Loucy (cell line): ENCODE results near the gene KL.

Experiments
- H2AFZ ChIP-seq: fragments of 200-600 bp; sonication (generic); 2 replicates; pipeline ENCODE4 v1.6.0; 2016; ENCODE audit warnings: antibody characterized with exemption, mild to moderate bottlenecking, low read length, moderate library complexity
- H3F3A ChIP-seq: fragments of 200-600 bp; 2 replicates; pipeline ENCODE4 v1.6.0; 2016; ENCODE audit warnings: antibody characterized with exemption, low read depth, mild to moderate bottlenecking
- H3K27me3 ChIP-seq: fragments of 200-600 bp; sonication (generic); 2 replicates; pipeline ENCODE4 v1.6.1; 2014; ENCODE audit warnings: low read length, mild to moderate bottlenecking; ENCODE audit not compliant: insufficient read depth, poor library complexity, severe bottlenecking
- H3K36me3 ChIP-seq: fragments of 200-600 bp; sonication (generic); 2 replicates; pipeline ENCODE4 v1.6.1; 2016; ENCODE audit warnings: low read length; ENCODE audit not compliant: insufficient read depth
- H3K4me1 ChIP-seq: fragments of 200-600 bp; sonication (generic); 2 replicates; pipeline ENCODE4 v1.5.1; 2014; ENCODE audit warnings: low read length, mild to moderate bottlenecking; ENCODE audit not compliant: insufficient read depth, poor library complexity, severe bottlenecking
- H3K4me2 ChIP-seq: fragments of 200-600 bp; sonication (generic); 2 replicates; pipeline ENCODE4 v1.6.0; 2014; ENCODE audit warnings: antibody characterized with exemption, low read length, low read depth, mild to moderate bottlenecking; ENCODE audit not compliant: poor library complexity, severe bottlenecking
- H3K4me3 ChIP-seq: fragments of 200-600 bp; sonication (generic); 2 replicates; pipeline ENCODE4 v1.5.1; 2014; ENCODE audit warnings: low read length, mild to moderate bottlenecking, mixed read lengths; ENCODE audit not compliant: poor library complexity, severe bottlenecking
- H3K79me2 ChIP-seq: fragments of 200-600 bp; sonication (generic); 2 replicates; pipeline ENCODE4 v1.6.1; 2014; ENCODE audit warnings: low read length; ENCODE audit not compliant: insufficient read depth
- H3K9ac ChIP-seq: fragments of 200-600 bp; sonication (generic); 2 replicates; pipeline ENCODE4 v1.6.0; 2014; ENCODE audit warnings: mild to moderate bottlenecking, low read depth, low read length, moderate library complexity; ENCODE audit not compliant: poor library complexity, severe bottlenecking
- H3K9me2 ChIP-seq: fragments of 200-600 bp; sonication (generic); replicated peaks from 2 replicates; pipeline ENCODE4 v1.6.1; 2016; ENCODE audit warnings: low read depth, low read length, mixed read lengths
- H3K9me3 ChIP-seq: fragments of 200-600 bp; sonication (generic); 2 replicates; pipeline ENCODE4 v1.6.1; 2014; ENCODE audit warnings: mild to moderate bottlenecking, antibody characterized with exemption, low read length, low read depth; ENCODE audit not compliant: insufficient read depth
- H4K20me1 ChIP-seq: fragments of 200-600 bp; sonication (generic); 2 replicates; pipeline ENCODE4 v1.6.0; 2014; ENCODE audit warnings: antibody characterized with exemption, low read length, mild to moderate bottlenecking; ENCODE audit not compliant: insufficient read depth, poor library complexity, severe bottlenecking
- EZH2phosphoT487 ChIP-seq: fragments of 200-600 bp; IDR thresholded peaks from 2 replicates; pipeline ENCODE4 v1.6.1; 2018; ENCODE audit warnings: antibody characterized with exemption, mild to moderate bottlenecking, moderate library complexity, borderline replicate concordance
- TF ChIP-seq, protein P1 (sequence below): fragments of 200-600 bp; sonication (generic); conservative IDR thresholded peaks from 2 replicates; pipeline ENCODE4 v1.5.1; 2014; ENCODE audit warnings: mild to moderate bottlenecking, antibody characterized with exemption, low read length

KL gene

DNA sequence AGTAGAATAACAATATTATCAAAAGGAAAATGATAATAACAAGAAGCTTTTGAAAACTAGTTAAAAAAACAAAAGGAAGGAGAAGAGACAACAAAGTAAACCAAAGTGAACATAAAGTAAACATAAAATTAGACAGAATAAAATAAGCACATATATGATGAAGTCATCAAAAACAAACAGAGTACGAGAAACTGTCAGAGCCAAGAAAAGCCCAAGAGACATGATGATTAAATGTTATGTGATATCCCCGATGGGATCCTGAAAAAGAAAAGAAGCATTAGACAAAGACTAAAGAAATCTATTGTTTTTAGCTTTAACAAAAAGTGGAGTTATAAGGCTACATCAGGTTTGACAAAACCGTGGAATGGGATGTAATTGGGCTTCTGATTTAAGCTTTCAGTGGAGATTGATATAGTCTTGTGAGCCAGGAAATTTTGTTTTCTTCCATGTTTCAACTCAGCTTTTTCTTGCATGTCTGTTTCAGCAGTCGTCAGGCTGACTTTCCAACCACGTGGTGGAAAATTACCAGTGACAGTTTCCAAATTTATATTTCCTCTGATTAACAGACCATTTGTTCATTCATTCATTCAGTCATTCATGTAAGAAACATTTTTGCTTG is 64.9 kb downstream of the KL start:
- Histone ChIP-seq H3K4me2 (peak overlapping the region; percentile 14), H3K9me2 (no peaks in the 10 kb centered on the region), H3K36me3 (no peaks in the 10 kb centered on the region), H3K4me3 (no peak overlapping the region), H4K20me1 (no peaks in the 10 kb centered on the region), H3K79me2 (no peaks in the 10 kb centered on the region), H3K9ac (no peak overlapping the region), H3K4me1 (peaks cover 15% of the 10 kb centered on the region), H3F3A (no peaks in the 10 kb centered on the region), H3K27me3 (no peaks in the 10 kb centered on the region), H3K9me3 (no peaks in the 10 kb centered on the region), H2AFZ (no peak overlapping the region)
- TF ChIP-seq EZH2phosphoT487, result no peak
- TF ChIP-seq, protein P1, sequence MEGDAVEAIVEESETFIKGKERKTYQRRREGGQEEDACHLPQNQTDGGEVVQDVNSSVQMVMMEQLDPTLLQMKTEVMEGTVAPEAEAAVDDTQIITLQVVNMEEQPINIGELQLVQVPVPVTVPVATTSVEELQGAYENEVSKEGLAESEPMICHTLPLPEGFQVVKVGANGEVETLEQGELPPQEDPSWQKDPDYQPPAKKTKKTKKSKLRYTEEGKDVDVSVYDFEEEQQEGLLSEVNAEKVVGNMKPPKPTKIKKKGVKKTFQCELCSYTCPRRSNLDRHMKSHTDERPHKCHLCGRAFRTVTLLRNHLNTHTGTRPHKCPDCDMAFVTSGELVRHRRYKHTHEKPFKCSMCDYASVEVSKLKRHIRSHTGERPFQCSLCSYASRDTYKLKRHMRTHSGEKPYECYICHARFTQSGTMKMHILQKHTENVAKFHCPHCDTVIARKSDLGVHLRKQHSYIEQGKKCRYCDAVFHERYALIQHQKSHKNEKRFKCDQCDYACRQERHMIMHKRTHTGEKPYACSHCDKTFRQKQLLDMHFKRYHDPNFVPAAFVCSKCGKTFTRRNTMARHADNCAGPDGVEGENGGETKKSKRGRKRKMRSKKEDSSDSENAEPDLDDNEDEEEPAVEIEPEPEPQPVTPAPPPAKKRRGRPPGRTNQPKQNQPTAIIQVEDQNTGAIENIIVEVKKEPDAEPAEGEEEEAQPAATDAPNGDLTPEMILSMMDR, result no peak

DNA sequence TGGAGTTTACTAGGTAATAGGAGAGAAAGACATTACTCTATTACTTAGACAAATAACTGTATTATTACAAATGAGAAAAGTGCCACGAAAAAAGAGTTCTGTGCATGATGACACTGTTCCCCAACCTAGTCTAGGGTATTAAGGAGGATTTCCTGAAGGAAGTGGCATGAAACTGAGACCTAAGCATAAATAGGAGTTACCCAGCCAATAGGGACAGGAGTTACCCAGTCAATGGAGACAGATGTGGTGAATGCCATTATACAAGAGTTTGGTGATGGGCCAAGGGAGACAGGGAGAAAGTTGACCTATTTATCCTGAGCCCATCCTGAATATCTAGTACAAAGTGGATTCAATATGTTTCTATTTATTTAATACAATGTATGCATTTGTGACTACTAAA is 65.4 kb downstream of the KL start:
- Histone ChIP-seq H3K27me3 (no peaks in the 10 kb centered on the region), H3K79me2 (no peaks in the 10 kb centered on the region), H3K4me3 (no peak overlapping the region), H3K9ac (no peak overlapping the region), H3K36me3 (no peaks in the 10 kb centered on the region), H4K20me1 (no peaks in the 10 kb centered on the region), H3K9me3 (no peaks in the 10 kb centered on the region), H2AFZ (no peak overlapping the region), H3F3A (no peaks in the 10 kb centered on the region), H3K9me2 (no peaks in the 10 kb centered on the region), H3K4me2 (peak overlapping the region; percentile 14), H3K4me1 (peaks cover 15% of the 10 kb centered on the region)
- TF ChIP-seq, protein P1, result no peak
- no peak for TF ChIP-seq EZH2phosphoT487

DNA sequence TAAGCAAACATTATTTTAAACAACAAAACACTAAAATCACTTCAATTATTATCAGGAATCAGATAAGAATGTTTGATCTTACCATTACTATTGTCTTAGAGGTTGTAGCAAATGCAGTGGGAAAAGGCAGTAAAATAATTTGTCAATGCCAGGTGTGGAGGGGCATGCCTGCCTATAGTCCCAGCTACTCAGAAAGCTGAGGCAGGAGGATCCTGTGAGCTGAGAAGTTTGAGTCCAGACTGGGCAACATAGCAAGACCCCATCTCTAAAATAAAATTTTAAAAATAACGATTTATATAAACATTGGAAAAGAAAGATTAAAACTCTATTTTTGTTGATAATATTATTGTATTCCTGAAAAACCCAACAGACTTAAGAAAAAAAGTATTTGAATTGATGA is 66.8 kb downstream of the KL start:
- Histone ChIP-seq H4K20me1 (no peaks in the 10 kb centered on the region), H3K36me3 (no peaks in the 10 kb centered on the region), H3K9me2 (no peaks in the 10 kb centered on the region), H3K9me3 (no peaks in the 10 kb centered on the region), H3K4me1 (peaks cover 15% of the 10 kb centered on the region), H2AFZ (no peak overlapping the region), H3K9ac (no peak overlapping the region), H3K79me2 (no peaks in the 10 kb centered on the region), H3K27me3 (no peaks in the 10 kb centered on the region), H3K4me3 (no peak overlapping the region), H3F3A (no peaks in the 10 kb centered on the region), H3K4me2 (no peak overlapping the region)
- TF ChIP-seq, protein P1, result no peak
- no peak for TF ChIP-seq EZH2phosphoT487
